ENCODE data around the gene GNAQ.
"Not testable (repeated sequence)": the region's sequence is repeated elsewhere in the genome, so short reads cannot be mapped to it uniquely, and the experiment has no call there.

GNAQ gene

GRCh38 chr9:77726289-77726688, 305.3 kb downstream of the GNAQ start:
- TF ChIP-seq, protein P1, sequence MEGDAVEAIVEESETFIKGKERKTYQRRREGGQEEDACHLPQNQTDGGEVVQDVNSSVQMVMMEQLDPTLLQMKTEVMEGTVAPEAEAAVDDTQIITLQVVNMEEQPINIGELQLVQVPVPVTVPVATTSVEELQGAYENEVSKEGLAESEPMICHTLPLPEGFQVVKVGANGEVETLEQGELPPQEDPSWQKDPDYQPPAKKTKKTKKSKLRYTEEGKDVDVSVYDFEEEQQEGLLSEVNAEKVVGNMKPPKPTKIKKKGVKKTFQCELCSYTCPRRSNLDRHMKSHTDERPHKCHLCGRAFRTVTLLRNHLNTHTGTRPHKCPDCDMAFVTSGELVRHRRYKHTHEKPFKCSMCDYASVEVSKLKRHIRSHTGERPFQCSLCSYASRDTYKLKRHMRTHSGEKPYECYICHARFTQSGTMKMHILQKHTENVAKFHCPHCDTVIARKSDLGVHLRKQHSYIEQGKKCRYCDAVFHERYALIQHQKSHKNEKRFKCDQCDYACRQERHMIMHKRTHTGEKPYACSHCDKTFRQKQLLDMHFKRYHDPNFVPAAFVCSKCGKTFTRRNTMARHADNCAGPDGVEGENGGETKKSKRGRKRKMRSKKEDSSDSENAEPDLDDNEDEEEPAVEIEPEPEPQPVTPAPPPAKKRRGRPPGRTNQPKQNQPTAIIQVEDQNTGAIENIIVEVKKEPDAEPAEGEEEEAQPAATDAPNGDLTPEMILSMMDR (IDR thresholded peaks at IDR 0.05; ENCODE audit: low read depth, low read length): no peak
- H3K4me3 ChIP-seq (ENCODE audit: low read depth, low read length): no peak overlapping the region

GRCh38 chr9:77725820-77726219, 305.8 kb downstream of the GNAQ start:
- TF ChIP-seq, protein P1 (IDR thresholded peaks at IDR 0.05; ENCODE audit: low read depth, low read length): no peak
- no peak overlapping the region for H3K4me3 ChIP-seq (ENCODE audit: low read depth, low read length)

DNA sequence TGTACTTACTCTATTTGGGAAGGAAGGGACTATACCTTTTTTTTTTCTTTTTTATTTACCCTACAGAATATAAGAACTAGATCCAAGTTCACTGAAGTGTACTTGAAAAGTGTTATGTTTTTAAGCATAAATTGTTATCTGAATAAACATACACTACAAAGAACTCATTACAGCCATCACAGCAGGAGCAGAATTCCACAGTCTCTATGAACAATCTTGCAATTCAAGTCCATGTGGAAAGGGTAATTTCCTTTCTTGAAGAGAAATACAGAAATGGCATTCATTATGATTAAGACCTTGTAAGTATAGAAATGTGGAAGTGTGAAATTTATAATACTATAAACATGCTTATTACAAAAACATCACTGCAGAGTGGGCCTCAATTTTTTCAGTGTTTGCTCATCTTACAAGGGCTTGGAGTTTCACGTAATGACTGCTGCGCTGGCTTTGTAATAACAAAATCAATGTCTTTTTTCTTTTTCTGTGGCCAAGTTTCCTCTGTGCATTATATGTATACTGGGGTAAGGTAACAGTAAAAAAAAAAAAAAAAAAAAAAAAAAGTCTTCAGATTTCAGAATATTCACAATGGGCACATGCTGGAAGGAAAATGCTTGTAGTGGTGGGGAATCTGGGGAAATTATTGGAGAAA, 306.4 kb downstream of the GNAQ start:
- H3K4me3 ChIP-seq (ENCODE audit: low read depth, low read length): no peak overlapping the region
- TF ChIP-seq, protein P1 (IDR thresholded peaks at IDR 0.05; ENCODE audit: low read depth, low read length): no peak

DNA sequence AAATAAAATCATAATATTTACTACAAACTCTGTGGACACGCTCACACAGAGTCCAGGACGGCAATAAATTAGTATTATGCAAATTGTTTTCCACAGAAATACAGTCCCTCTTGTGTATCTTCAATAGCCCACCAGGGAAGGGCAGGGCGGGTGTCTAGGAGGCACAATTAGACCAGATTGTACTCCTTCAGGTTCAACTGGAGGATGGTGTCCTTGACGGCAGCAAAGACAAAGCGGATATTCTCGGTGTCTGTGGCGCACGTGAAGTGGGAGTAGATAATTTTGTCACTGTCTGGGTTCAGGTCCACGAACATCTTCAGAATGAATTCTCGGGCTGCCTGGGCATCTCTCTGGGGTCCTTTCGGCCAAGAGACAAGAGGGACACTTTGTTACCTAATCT, 310.5 kb downstream of the GNAQ start:
- H3K4me3 ChIP-seq (ENCODE audit: low read depth, low read length): not testable (repeated sequence)

- no peak overlapping the region for H3K4me3 ChIP-seq (ENCODE audit: low read depth, low read length)
- TF ChIP-seq, protein P1 (IDR thresholded peaks at IDR 0.05; ENCODE audit: low read depth, low read length): no peak
These were observed 312.3 kb downstream of the GNAQ start for GRCh38 chr9:77719321-77719720.

DNA sequence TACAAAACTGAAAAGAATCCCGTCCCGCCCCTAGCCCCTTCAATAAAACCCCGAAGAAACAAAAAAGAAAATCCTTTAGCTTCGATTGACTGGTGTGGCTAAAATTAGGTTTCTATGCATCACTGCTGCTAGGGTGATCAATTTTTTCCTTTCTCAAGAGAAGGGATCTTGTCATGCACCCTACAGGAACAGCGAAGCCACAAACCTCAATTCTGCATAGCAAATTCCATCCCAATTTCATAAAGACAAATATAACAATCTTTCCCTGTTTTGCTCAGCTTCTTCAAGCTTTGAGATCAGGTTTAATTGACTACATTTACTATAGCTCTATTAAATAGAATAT, 313.3 kb downstream of the GNAQ start:
- not testable (repeated sequence) for H3K4me3 ChIP-seq (ENCODE audit: low read depth, low read length)

- H3K4me3 ChIP-seq (ENCODE audit: low read depth, low read length): not testable (repeated sequence)
These were observed 313.9 kb downstream of the GNAQ start for GRCh38 chr9:77717608-77718297.

GRCh38 chr9:77714077-77714549, 317.5 kb downstream of the GNAQ start:
- TF ChIP-seq, protein P1 (IDR thresholded peaks at IDR 0.05; ENCODE audit: low read depth, low read length): no peak
- H3K4me3 ChIP-seq (ENCODE audit: low read depth, low read length): no peak overlapping the region

- TF ChIP-seq, protein P1 (IDR thresholded peaks at IDR 0.05; ENCODE audit: low read depth, low read length): no peak
- no peak overlapping the region for H3K4me3 ChIP-seq (ENCODE audit: low read depth, low read length)
These were observed 319.0 kb downstream of the GNAQ start for GRCh38 chr9:77712533-77713130.
